Measurements from ENCODE around the gene YEATS2.
"Not testable (repeated sequence)": the region's sequence is repeated elsewhere in the genome, so short reads cannot be mapped to it uniquely, and the experiment has no call there.

The YEATS2 gene

DNA sequence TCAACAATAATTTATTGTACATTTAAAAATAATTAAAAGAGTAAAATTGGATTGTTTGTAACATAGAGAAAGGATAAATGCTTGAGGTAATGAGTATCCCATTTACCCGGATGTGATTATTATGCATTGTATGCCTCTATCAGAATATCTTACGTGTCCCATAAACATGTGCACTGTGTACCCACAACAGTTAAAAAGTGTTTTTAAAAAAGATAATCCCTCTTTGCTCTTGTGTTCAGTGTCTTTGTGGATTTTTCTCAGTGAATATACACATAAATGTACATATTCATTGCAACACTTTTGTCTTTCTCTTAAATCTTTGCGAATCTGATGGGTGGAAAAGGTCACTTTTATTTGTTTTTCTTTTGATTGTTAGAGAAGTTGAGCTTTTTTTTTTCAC lies 20.4 kb downstream of the YEATS2 start:
- no peak for DNase-seq

DNA sequence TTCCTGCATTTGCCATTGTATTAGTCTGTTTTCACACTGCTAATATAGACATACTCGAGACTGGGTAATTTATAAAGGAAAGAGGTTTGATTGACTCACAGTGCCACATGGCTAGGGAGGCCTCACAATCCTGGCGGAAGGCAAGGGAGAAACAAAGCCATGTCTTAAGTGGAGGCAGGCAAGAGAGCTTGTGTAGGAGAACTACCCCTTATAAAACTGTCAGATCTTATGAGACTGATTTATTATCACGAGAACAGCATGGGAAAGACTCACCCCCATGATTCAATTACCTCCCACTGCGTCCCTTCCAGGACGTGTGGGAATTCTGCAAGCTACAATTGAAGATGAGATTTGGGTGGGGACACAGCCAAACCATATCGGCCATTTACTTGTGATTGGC lies 27.8 kb downstream of the YEATS2 start:
- no peak for DNase-seq

DNA sequence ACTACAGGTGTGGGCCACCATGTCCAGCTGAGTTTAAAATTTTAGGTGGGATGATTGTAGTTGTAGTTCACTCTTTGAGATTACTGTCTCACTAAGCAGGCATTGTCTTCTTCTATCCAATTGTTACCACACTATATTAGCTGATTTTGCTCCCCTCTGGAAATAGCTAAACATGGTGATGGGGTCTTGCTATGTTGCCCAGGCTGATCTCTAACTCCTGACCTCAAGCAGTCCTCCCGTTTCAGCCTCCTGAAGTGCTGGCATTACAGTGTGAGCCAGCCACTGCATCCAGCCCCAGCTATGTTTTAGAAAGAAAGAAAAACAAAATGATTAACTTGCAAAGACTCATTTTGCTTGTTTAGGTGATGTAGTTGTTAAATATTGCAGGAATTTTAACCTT lies 30.6 kb downstream of the YEATS2 start:
- no peak for DNase-seq

DNA sequence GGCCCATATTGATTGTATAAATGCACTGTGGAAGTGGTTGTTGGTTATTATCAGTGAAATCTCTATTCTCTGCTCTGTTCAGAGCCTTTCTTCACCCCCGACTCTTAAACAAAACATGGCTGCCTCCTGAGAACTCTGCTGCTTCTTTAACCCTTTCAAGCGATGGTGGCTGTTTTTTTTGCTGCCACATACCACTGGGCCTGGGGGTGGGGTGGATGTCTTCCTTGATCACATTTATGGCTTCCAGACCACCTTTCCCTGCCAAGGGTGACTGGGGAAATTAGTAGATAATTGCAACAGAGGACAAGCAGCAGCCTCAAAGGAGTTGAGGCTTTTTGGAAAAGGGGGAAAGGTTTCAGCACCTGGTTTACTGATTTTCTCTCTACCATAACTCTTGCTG lies 32.8 kb downstream of the YEATS2 start:
- no peak for DNase-seq

DNA sequence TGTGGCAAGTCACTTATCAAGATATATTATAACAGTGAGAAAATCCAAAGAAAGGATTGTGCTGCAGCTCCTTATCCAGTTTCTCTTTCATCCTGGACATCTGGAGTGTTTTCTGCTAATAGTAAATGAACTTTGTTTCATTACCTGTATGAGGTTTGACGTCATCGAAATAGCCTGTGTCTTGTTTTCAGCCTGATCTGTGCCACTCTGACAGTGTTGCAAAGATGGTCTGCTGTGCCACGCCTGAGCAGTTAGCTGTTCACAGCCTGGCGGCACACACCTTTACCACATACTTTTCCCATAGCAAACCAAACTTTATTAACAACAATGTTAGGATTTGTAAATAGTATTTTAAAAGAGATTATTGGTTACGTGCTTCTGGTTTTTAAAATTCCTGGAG lies 34.0 kb downstream of the YEATS2 start:
- DNase-seq = no peak

DNA sequence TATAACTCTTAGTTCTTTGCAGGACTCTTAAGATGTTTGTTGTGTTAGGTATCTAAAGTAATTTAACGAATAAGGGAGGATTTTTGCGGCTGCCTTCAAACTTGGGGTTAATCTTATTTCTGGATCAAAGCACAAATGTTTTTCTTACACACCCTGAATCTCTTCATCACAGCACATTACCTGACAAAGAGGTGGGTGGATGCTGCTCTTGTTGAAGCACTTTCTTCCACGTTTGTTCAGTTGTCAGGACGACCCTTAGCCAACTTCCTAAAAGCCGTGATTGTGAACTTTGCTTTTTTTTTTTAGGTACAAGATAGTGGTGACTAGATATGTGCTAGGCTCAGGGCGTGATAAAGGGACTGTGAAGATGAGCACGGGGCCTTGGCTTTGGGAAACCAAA lies 36.0 kb downstream of the YEATS2 start:
- DNase-seq = no peak

DNA sequence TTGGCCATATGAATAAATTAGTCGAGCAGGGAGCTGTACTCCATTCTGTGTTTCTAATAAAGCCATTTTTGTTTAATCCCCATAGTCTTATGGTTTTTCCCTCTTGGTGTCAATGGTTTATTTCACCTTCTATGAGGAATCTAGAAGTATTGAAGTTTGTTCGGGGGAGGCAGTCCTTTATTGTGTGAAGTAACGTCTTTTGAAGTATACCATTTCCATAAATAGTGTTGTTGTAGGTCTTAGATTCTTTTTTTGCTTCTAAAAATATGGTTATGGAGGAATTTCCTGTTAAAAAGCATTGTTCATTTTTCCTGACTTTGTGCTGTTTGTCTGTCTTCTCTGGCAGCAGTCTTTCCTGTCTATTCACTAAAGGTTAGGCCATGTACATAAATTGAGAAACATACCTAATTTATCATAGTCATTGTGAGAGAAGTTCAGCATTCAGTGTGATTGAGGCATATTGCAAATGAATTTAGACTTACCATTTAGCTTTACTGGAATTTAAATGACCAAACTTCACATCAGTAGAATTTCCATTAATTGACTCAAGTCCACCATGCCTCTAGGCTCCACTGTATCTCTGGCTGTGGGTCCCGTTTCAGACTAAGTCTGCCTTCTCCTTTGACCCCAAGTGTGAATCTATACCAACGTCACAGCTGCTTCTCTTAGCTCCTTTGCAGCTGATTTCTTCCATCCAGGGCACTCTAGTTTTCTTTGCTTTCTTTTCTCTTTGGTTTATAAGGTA lies 37.3 kb downstream of the YEATS2 start:
- no peak for DNase-seq

DNA sequence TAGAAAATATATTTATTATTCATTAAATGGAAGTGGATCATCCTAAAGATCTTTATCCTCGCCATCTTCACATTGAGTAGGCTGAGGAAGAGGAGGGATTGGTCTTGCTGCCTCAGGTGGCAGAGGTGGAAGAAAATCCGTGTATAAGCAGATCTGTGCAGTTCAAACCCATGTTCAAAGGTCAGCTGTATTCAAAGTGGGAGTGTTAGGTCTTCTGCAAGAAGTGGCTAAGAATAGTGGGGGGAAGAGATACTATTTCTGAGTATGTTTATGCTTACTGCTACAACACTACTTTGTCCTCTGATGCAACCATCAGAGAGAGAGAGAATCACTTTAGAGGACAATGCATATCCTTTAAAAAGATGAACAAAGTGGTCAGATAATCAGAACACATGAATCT lies 39.5 kb downstream of the YEATS2 start:
- no peak for DNase-seq

DNA sequence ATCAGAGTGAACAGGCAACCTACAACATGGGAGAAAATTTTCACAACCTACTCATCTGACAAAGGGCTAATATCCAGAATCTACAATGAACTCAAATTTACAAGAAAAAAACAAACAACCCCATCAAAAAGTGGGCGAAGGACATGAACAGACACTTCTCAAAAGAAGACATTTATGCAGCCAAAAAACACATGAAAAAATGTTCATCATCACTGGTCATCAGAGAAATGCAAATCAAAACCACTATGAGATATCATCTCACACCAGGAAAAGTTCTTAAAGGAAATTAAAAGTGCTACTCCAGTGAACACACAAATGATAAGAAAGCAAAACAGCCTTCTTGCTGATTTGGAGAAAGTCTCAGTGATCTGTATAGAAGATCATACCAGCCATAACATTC lies 42.6 kb downstream of the YEATS2 start:
- not testable (repeated sequence) for DNase-seq

DNA sequence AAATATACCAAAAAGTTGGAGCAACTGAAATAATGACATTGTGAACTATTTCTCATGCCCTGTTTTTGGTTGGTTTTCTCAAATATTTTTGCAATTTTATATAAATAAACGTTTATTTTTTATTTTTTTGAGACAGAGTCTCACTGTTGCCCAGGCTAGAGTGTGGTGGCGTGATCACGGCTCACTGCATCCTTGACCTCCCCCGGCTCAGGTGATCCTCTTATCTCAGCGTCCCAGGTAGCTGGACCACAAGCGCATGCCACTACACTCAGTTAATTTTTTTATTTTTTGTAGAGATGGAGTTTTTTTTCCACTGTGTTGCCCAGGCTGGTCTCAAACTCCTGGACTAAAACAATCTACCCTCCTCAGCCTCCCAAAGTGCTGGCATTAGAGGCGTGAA lies 45.6 kb downstream of the YEATS2 start:
- DNase-seq = no peak

DNA sequence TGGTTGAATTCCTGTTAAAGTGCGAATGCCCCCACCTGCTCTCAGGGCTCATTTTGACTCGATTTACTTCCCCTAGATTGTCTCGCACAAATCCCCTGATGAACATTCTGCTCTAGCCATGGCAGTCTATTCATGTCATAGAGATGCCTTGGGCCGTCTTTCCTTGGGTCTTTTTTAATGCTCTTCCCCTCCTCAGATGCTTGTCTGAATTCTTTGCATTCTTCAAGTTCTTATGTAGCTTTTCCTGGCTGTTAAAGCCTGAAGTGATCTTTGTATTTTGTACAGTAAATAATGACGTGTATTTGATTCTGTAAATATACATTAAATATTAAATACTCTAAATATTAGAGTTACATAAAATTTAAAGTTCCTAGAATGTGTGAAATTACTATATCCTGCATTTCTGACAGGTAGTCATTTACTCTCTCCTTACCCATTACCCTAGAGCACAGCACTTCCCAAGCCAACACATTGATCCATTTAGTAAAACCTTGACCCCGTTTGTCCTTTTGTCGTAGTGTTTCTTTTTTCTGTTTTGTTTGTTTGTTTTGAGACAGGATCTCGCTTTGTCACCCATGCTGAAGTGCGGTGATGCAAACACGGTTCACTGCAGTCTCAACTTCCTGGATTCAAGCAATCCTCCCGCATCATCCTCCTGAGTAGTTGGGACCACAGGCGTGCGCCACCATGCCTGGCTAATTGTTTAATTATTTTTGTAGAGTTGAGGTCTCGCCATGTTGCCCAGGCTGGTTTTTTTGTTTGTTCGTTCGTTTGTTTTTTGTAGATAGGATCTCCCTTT lies 47.9 kb downstream of the YEATS2 start:
- no peak for DNase-seq

DNA sequence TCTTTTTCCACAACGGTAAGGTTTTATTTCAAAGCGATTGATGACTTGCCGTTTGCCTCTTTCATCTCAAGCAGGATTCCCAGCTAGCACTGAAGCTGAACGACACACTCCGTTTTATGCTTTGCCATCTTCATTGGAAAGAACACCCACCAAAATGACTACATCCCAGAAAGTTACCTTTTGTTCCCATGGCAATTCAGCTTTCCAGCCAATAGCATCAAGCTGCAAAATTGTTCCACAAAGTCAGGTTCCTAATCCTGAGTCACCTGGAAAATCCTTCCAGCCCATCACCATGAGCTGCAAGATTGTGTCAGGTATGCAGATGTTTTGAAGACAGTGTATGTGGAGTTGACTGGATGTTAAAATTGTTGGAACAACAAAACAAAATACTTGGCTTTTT lies 56.5 kb downstream of the YEATS2 start:
- DNase-seq = no peak

DNA sequence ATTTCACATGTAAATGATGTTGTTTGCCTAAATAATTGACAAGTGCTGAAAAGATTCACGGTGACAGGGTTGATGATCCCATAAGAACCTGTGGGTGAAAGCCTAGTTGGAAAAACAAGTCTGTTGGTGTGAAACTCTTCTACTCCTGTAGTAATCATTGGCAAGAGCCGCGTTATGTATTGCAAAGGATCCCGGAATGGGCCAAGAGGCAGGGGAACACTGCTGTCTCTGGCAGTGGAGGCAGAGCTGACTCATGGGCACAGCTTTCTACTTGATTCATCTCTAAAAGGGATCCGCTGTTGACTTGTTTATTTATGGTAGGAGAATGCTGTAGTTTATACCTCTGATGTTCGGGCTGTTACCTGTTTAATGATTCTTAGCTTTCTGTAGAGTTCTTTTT lies 64.7 kb downstream of the YEATS2 start:
- DNase-seq = no peak

DNA sequence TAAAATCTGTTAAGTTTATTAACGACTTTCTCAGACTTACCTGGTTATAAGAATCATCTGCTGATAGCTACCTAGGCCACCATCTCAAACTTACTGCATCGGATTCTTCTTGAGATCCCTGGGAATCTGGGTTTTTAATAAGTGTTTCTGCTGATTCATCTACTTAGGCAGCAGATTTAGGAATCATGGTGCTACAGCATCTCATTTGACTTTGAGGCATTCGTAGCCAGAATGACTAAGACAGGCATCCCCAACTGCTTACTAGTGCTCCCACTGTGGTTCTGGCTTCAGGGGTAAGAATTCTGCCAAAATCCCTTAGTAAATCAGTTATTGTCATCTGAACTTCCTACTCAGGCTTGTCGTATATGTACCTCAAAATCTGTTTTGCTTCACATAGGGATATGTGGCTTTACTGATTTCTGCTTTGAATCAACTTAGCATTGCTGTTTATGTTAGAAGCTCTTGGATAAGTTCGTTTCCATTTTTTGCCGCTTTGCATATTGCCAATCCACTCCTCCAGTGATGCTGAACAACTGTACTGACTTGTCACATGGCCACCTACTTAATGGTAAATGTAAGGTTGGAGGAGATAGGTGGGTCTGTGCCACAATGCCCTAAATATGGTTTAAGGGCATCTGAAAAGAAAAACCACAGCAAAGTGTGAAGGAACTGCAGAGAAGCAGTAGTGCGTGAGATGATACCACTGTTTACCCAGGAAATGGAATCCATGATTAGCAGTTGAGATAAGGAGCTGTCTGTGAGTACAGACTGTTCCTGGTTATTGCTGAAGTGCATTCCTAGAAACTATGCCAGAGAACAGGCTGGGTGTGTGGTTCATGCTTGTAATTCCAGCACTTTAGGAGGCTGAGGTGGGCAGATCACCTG lies 67.5 kb downstream of the YEATS2 start:
- no peak for DNase-seq

DNA sequence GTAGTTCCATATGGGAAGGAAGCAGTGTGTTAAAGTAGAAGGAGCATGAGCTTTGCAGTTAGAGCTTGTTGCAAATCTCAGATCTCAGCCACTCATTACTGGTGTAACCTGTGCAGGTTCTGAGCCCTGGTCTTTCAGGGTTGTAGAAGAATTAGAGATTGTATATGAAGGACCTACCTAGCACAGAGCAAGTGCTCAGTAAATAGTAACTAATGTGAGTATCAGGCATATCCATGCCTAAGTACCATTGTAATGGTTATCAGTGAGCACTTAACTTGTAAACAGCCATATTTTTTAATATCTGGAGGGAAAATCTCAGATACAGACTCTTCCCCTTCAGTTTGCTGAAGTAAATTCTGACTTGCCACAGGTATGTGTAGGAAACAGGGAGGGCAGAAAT lies 68.5 kb downstream of the YEATS2 start:
- no peak for DNase-seq

DNA sequence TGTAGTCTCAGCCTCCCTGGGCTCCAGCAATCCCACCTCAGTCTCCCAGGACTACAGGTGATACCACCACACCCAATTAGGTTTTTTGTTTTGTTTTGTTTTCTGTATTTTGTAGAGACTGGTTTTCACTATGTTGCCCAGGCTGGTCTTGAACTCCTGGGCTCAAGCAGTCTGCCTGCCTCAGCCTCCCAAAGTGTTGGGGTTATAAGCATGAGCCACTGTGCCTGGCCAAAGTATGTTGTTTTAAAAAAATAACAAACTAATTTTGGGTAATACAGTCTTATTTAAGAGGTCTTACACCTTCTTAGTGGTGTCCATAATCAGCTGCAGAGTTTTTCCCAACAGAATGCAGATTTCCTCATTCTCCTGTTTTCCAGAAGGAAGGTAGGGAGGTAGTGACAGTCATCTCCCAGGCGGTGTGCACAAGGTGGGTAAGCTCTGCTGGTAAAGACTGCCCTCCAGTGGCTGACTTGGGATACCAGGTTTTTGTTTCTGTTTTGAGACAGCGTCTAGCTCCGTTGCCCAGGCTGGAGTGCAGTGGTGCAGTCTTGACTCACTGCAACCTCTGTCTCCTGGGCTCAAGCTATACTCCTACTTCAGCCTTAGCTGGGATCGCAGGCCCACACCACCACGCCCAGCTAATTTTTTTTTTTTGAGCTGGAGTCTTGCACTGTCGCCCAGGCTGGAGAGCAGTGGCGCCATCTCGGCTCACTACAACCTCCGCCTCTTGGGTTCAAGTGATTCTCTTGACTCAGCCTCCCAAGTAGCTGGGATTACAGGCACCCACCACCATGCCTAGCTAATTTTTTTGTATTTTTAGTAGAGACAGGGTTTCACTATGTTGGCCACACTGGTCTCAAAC lies 69.4 kb downstream of the YEATS2 start:
- DNase-seq = peak; percentile 80

DNA sequence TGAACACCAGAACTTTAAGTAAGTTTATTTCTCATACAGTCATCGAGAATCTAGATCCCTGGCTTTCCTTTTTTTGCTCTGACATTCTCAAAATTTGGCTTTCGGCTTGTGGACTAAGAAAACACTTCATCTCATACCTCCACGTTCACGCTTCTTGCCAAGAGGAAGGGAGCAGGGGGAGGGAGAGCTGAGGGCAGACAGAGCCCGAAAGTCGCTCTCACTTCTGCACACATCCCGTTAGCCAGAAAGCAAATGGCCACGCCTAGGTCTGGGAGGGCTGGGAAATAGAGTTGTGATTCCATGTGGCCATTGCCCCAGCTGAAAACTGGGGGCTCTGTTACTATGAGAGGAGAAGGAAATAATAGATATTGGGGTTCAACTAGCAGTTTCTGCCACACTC lies 70.5 kb downstream of the YEATS2 start:
- DNase-seq = no peak

DNA sequence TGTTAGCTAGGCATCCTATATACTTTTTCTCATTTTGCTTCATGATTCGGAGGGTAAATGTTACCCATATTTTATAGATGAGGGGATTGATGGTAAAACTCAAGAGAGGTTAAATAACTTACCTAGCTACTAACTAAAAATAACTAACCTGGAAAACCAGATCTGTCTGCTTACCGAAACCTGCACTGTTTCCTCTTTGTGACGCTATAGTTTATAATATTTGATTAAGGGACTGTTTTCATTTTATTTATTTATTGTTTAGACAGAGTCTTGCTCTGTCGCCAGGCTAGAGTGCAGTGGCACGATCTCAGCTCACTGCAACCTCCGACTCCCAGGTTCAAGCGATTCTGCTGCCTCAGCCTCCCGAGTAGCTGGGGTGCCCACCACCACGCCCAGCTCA lies 71.9 kb downstream of the YEATS2 start:
- no peak for DNase-seq

DNA sequence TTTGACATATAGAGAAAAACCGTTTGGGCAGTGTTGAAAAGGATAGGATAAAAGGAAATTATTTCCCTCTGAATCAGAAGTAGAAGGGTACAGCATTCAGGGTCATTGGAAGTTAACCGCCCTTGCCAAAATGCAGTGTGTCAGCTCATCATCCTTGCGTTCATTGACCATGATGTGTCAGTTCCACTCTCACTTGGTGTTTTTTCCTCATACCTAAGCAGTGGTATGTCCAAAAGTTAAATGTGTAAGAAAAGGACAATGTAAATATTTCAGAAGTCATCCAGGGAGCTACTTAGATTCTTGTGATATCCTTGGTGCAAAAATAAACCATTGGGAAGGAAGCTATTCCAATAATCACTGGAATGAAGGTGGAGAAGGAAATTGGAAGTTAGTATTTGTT lies 77.0 kb downstream of the YEATS2 start:
- DNase-seq = no peak

DNA sequence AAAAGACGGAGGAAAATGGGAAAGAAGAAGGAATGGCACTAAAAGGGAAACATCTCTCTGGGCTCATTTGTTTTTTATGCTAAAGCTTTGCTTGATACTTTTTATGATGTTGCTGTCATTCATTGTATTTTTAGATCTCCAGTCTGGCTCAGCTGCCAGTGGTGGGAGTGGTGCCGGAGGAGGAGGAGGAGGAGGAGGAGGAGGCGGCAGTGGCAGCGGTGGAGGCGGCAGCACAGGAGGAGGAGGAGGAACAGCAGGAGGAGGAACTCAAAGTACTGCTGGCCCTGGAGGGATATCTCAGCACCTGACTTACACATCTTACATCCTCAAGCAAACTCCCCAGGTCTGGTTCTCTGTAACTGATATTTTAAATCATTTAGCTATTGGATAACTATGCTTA lies 78.2 kb downstream of the YEATS2 start:
- no peak for DNase-seq

DNA sequence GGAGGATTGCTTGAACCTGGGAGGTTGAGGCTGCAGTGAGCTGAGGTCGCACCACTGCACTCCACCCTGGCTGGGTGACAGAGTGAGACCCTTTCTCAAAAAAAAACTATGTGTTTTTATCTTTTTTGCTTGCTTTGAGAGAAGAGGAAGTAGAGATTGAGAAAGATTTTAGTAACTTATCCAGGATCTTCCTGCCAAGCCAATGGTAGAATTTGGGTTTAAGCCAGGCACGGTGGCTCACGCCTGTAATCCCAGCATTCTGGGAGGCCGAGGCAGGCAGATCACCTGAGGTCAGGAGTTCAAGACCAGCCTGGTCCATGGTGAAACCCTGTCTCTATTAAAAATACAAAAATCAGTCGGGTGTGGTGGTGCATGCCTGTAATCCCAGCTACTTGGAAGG lies 78.9 kb downstream of the YEATS2 start:
- not testable (repeated sequence) for DNase-seq

DNA sequence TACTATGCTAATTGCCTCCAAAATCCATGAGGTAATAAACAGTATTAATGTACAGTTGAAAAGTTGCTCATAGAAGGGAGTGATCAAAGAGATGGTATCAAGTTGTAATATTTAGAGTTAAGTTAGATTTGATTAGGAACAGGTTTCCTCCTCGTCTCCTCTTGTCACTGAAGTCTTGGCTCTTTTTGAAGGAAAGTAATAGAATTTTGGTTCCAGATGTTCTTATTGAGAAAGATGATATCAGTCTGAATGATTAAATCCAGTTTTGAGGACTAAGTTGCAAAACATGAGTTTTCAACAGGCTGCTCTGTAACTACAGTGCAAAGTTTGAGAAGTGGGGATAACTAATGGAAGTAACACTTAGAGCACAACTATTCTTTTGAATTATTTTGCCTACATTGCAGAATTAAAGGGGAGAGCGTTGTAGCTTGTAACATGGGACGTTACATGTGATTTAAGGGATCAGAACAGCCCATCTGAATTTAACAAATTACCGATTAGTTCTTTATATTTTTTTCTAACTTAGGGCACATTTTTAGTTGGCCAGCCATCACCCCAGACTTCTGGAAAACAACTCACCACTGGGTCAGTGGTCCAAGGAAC lies 79.5 kb downstream of the YEATS2 start:
- DNase-seq = no peak
